ENCODE data around the gene UBXN10.

Gene UBXN10

GRCh38 chr1:20197329-20197791 lies 11.5 kb downstream of the UBXN10 start:
- DNase-seq (ENCODE audit: insufficient read length) (no peak), FAIRE-seq (no peak)

GRCh38 chr1:20198296-20198695 lies 12.4 kb downstream of the UBXN10 start:
- DNase-seq (ENCODE audit: insufficient read length): no peak
- no peak for FAIRE-seq
- no peak for TF ChIP-seq POLR2A (IDR thresholded peaks at IDR 0.05; ENCODE audit: low read depth, low read length)
- no peak for TF ChIP-seq TAF1 (IDR thresholded peaks at IDR 0.05; ENCODE audit: borderline replicate concordance, low read depth, low read length)
- TF ChIP-seq POLR2AphosphoS5 (IDR thresholded peaks at IDR 0.05; ENCODE audit: low read depth, low read length): no peak

More at GRCh38 chr1:20197329-20197791, 11.5 kb downstream of the UBXN10 start:
- no peak for TF ChIP-seq POLR2AphosphoS5 (IDR thresholded peaks at IDR 0.05; ENCODE audit: low read depth, low read length)
- no peak for TF ChIP-seq POLR2A (IDR thresholded peaks at IDR 0.05; ENCODE audit: low read depth, low read length)
- no peak for TF ChIP-seq TAF1 (IDR thresholded peaks at IDR 0.05; ENCODE audit: borderline replicate concordance, low read depth, low read length)

DNA sequence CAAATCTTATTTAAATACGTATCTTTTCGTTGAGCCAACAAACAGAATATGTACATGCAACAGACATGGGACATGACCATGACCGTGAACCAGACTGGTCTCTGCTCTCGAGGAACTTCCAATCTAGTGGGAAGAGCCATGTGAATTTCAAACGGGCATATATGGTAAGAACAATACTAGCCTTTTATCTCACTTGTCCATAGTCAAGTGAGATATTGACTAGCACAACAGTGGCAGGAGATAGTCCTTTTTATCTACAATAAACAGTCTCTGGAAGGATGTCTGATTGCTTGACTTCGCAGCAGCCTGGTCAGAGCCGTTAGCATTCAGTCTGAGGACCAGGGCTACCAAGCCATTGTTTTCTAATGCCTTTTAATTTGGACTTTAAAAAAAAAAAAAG lies 13.0 kb downstream of the UBXN10 start:
- TF ChIP-seq POLR2AphosphoS5 (IDR thresholded peaks at IDR 0.05; ENCODE audit: low read depth, low read length) (no peak), TAF1 (IDR thresholded peaks at IDR 0.05; ENCODE audit: borderline replicate concordance, low read depth, low read length) (no peak), POLR2A (IDR thresholded peaks at IDR 0.05; ENCODE audit: low read depth, low read length) (no peak)
- FAIRE-seq (no peak), DNase-seq (ENCODE audit: insufficient read length) (no peak)

GRCh38 chr1:20199403-20199802 lies 13.5 kb downstream of the UBXN10 start:
- FAIRE-seq: no peak
- no peak for DNase-seq (ENCODE audit: insufficient read length)

GRCh38 chr1:20199840-20200239 lies 13.9 kb downstream of the UBXN10 start:
- DNase-seq (ENCODE audit: insufficient read length): no peak
- FAIRE-seq: no peak
- TF ChIP-seq POLR2AphosphoS5 (IDR thresholded peaks at IDR 0.05; ENCODE audit: low read depth, low read length): no peak
- TF ChIP-seq POLR2A (IDR thresholded peaks at IDR 0.05; ENCODE audit: low read depth, low read length): no peak
- TF ChIP-seq TAF1 (IDR thresholded peaks at IDR 0.05; ENCODE audit: borderline replicate concordance, low read depth, low read length): no peak

More at GRCh38 chr1:20199403-20199802, 13.5 kb downstream of the UBXN10 start:
- TF ChIP-seq TAF1 (IDR thresholded peaks at IDR 0.05; ENCODE audit: borderline replicate concordance, low read depth, low read length): no peak
- TF ChIP-seq POLR2A (IDR thresholded peaks at IDR 0.05; ENCODE audit: low read depth, low read length): no peak
- no peak for TF ChIP-seq POLR2AphosphoS5 (IDR thresholded peaks at IDR 0.05; ENCODE audit: low read depth, low read length)

DNA sequence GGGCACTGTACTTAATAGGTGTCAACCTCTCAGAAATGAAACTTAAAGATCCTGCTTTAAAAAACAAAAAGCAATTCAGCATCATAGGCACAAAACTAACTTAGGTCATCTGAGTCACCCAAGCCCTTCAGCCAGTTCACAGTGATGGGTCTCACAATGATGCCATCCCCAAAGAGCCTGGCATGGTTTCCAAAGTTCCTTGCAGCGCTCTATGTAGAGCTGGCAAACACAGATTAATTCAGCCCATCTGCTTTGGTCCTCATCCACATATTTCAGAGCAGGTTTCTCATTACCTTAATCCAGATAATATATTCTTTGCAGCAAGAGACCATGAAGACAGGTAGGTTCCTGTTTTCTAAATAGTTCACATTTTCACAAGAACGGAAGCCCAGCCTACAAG lies 15.1 kb downstream of the UBXN10 start:
- FAIRE-seq: no peak
- no peak for DNase-seq (ENCODE audit: insufficient read length)

GRCh38 chr1:20202166-20202565 lies 16.3 kb downstream of the UBXN10 start:
- FAIRE-seq (no peak), DNase-seq (ENCODE audit: insufficient read length) (no peak)
- TF ChIP-seq TAF1 (IDR thresholded peaks at IDR 0.05; ENCODE audit: borderline replicate concordance, low read depth, low read length) (no peak), POLR2A (IDR thresholded peaks at IDR 0.05; ENCODE audit: low read depth, low read length) (no peak)

More for the DNA sequence above, 15.1 kb downstream of the UBXN10 start:
- no peak for TF ChIP-seq POLR2AphosphoS5 (IDR thresholded peaks at IDR 0.05; ENCODE audit: low read depth, low read length)
- TF ChIP-seq POLR2A (IDR thresholded peaks at IDR 0.05; ENCODE audit: low read depth, low read length): no peak
- TF ChIP-seq TAF1 (IDR thresholded peaks at IDR 0.05; ENCODE audit: borderline replicate concordance, low read depth, low read length): no peak

DNA sequence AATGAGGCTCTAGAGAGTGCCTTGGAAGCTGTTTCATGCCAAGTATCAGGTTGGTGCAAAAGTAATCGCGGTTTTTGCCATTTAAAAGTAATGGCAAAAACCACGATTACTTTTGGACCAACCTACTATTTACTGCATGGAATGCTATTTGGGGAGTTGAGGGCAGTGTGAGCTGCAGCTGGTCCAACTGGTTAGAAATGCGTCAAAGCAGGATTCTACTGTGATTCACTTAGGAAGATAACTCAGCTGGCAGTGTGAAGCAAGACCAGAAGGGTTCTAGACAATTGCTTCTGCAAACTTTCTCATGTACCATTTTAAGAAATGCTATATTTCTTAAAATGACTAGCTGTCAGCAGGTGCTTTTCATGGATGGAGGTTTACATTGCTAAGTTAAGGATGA lies 21.6 kb downstream of the UBXN10 start:
- no peak for TF ChIP-seq POLR2AphosphoS5 (IDR thresholded peaks at IDR 0.05; ENCODE audit: low read depth, low read length)
- no peak for TF ChIP-seq TAF1 (IDR thresholded peaks at IDR 0.05; ENCODE audit: borderline replicate concordance, low read depth, low read length)
- no peak for TF ChIP-seq POLR2A (IDR thresholded peaks at IDR 0.05; ENCODE audit: low read depth, low read length)
- FAIRE-seq: no peak
- DNase-seq (ENCODE audit: insufficient read length): no peak

GRCh38 chr1:20209471-20209870 lies 23.6 kb downstream of the UBXN10 start:
- FAIRE-seq: no peak
- no peak for DNase-seq (ENCODE audit: insufficient read length)
- TF ChIP-seq TAF1 (IDR thresholded peaks at IDR 0.05; ENCODE audit: borderline replicate concordance, low read depth, low read length): no peak
- TF ChIP-seq POLR2AphosphoS5 (IDR thresholded peaks at IDR 0.05; ENCODE audit: low read depth, low read length): no peak
- no peak for TF ChIP-seq POLR2A (IDR thresholded peaks at IDR 0.05; ENCODE audit: low read depth, low read length)

DNA sequence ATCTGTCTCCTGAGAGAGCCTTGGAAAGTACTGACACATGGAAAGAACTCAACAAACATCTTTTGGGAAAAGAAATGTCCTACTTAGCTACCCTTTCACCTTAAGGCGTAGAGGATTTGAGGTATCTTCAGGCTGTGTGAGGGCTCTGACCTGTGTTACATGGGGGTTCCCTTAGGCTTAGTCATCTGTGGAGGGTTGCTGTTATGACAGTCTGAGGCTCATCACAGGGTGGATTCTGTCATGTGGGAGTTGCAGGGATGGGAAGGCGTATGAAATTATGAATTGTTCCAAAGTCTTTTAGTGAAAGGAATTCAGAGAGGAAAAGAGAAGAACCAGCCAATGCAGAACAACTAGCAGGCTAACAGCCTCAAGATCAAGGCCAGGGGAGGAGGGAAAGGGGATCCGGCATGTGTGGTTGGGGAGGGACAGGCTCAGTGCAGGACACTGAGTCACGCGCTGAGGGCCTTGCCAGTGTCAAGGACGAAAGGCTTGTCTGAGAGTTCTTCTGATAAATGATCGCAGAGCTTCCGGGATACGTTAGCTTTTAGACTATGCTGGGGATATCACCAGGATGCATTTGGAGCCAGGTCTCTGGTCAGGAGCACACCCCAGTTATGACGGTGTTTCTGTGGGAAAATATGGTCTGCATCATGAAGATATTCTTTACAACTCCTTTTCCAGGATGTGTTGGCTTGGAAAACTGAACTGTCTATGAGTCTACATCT lies 25.0 kb downstream of the UBXN10 start:
- no peak for DNase-seq (ENCODE audit: insufficient read length)
- no peak for FAIRE-seq
- TF ChIP-seq POLR2A (IDR thresholded peaks at IDR 0.05; ENCODE audit: low read depth, low read length) (no peak), POLR2AphosphoS5 (IDR thresholded peaks at IDR 0.05; ENCODE audit: low read depth, low read length) (no peak), TAF1 (IDR thresholded peaks at IDR 0.05; ENCODE audit: borderline replicate concordance, low read depth, low read length) (no peak)

GRCh38 chr1:20211511-20211931 lies 25.6 kb downstream of the UBXN10 start:
- TF ChIP-seq POLR2A (IDR thresholded peaks at IDR 0.05; ENCODE audit: low read depth, low read length): no peak
- no peak for DNase-seq (ENCODE audit: insufficient read length)
- FAIRE-seq: no peak

- no peak for TF ChIP-seq POLR2A (IDR thresholded peaks at IDR 0.05; ENCODE audit: low read depth, low read length)
- no peak for TF ChIP-seq POLR2AphosphoS5 (IDR thresholded peaks at IDR 0.05; ENCODE audit: low read depth, low read length)
- TF ChIP-seq TAF1 (IDR thresholded peaks at IDR 0.05; ENCODE audit: borderline replicate concordance, low read depth, low read length): no peak
- FAIRE-seq (no peak), DNase-seq (ENCODE audit: insufficient read length) (no peak)
These were observed 26.3 kb downstream of the UBXN10 start for GRCh38 chr1:20212085-20212684.

Data from GM12892 (cell line).